GM12878 (cell line): ENCODE measurements around the gene ZNF804B. TPM values are rescaled to one million over a fixed set of nuclear protein-coding genes. Genes with fewer than 3 reads are reported as not detected.

Experiments used
- ATAC-seq: fragments of 200-7000 bp; cut with Tn5 transposase; 3 replicates; pipeline ENCODE4 v1.9.1; 2020; ENCODE audit warnings: mild to moderate bottlenecking, moderate library complexity
- BruUV-seq: library from RNA; stranded (reverse); fragments of 400-500 nt; replicated peaks from 2 replicates; lab custom pipeline; 2021; lab: Mats Ljungman, UMichigan
- CTCF ChIA-PET: fragments of 300-600 bp; sonication (Branson Sonifier 250); formaldehyde crosslinking; extraction: SDS; loops from one replicate; lab custom pipeline; 2021; ENCODE audit warnings: inconsistent platforms; lab: Yijun Ruan, JAX
- POLR2A ChIA-PET: fragments of 350-600 bp; formaldehyde crosslinking; extraction: SDS; loops from one replicate; lab custom pipeline; 2021; ENCODE audit warnings: inconsistent platforms; lab: Charles Lee
- RAD21 ChIA-PET: fragments of 300-600 bp; sonication (Branson Sonifier 250); formaldehyde crosslinking; loops from one replicate; lab custom pipeline; 2023; ENCODE audit warnings: antibody characterized with exemption; ENCODE audit not compliant: unreplicated experiment; lab: Charles Lee
- SMC1A ChIA-PET: fragments of 300-600 bp; sonication (Branson Sonifier 250); formaldehyde crosslinking; loops from one replicate; lab custom pipeline; 2023; ENCODE audit not compliant: unreplicated experiment, uncharacterized antibody; lab: Charles Lee
- DNase-seq: peaks from one replicate; pipeline ENCODE4 v3.0.0-alpha.2; 2011; ENCODE audit warnings: low read depth, low spot score
- FAIRE-seq: peaks from 3 replicates; lab custom pipeline; 2011; peaks lifted over from hg19 to GRCh38; lab: Jason Lieb, UNC
- H2AFZ ChIP-seq: 2 replicates; pipeline ENCODE4 v1.6.0; 2011; ENCODE audit warnings: low read depth, low read length, control low read depth; ENCODE audit not compliant: control insufficient read depth
- H3K27ac ChIP-seq: 2 replicates; pipeline ENCODE4 v1.5.1; 2011; ENCODE audit warnings: control low read depth; ENCODE audit not compliant: control insufficient read depth, insufficient read depth
- H3K27me3 ChIP-seq, 2 experiments: replicated peaks in 1 of 2; 2 replicates each; pipeline versions ENCODE4 v1.6.0 to v1.6.1; 2011; ENCODE audit warnings: low read length in 1 of 2; ENCODE audit not compliant: control insufficient read depth in 2 of 2, insufficient read depth in 2 of 2
- H3K36me3 ChIP-seq, 2 experiments: 2 replicates each; pipeline ENCODE4 v1.5.1; 2011; ENCODE audit warnings: low read length in 1 of 2; ENCODE audit not compliant: control insufficient read depth in 2 of 2, insufficient read depth in 2 of 2
- H3K4me1 ChIP-seq: 2 replicates; pipeline ENCODE4 v1.6.1; 2011; ENCODE audit warnings: mild to moderate bottlenecking, low read length, moderate library complexity, mixed read lengths; ENCODE audit not compliant: control insufficient read depth, insufficient read depth
- H3K4me2 ChIP-seq: 2 replicates; pipeline ENCODE4 v1.6.0; 2011; ENCODE audit warnings: control low read depth; ENCODE audit not compliant: control insufficient read depth, insufficient read depth
- H3K4me3 ChIP-seq: fragments of 200-600 bp; sonication (generic); 2 replicates; pipeline ENCODE4 v1.5.1; 2016
- H3K79me2 ChIP-seq: 2 replicates; pipeline ENCODE4 v1.6.0; 2011; ENCODE audit warnings: low read length; ENCODE audit not compliant: control insufficient read depth, insufficient read depth
- H3K9ac ChIP-seq: 2 replicates; pipeline ENCODE4 v1.8.0; 2011; ENCODE audit warnings: low read length, control low read depth, mixed read lengths; ENCODE audit not compliant: control insufficient read depth, insufficient read depth
- H3K9me3 ChIP-seq: replicated peaks from 3 replicates; pipeline ENCODE4 v1.5.1; 2011; ENCODE audit warnings: mild to moderate bottlenecking, low read length; ENCODE audit not compliant: control insufficient read depth, insufficient read depth
- H4K20me1 ChIP-seq: 2 replicates; pipeline ENCODE4 v1.6.0; 2011; ENCODE audit not compliant: control insufficient read depth, insufficient read depth
- ASH2L ChIP-seq: fragments of 300-600, 200-600 bp; sonication (generic); IDR thresholded peaks from 2 replicates; pipeline ENCODE4 v1.6.1; 2017; ENCODE audit warnings: low read depth, mild to moderate bottlenecking, borderline replicate concordance
- BCLAF1 ChIP-seq: fragments of 450-650 bp; IDR thresholded peaks from 2 replicates; pipeline ENCODE4 v1.6.1; 2017; ENCODE audit warnings: antibody characterized with exemption, mild to moderate bottlenecking, moderate library complexity
- CREB1 ChIP-seq: IDR thresholded peaks from 2 replicates; pipeline ENCODE4 v1.6.1; 2012; ENCODE audit warnings: low read depth, mild to moderate bottlenecking, inconsistent platforms
- ELK1 ChIP-seq: IDR thresholded peaks from 2 replicates; pipeline ENCODE4 v1.6.1; 2012; ENCODE audit warnings: low read depth, low read length, improper control_type of control experiment
- FOXK2 ChIP-seq: fragments of 450-650 bp; IDR thresholded peaks from 2 replicates; pipeline ENCODE4 v1.6.1; 2017; ENCODE audit warnings: mild to moderate bottlenecking, moderate library complexity
- HDAC6 ChIP-seq: fragments of 200-600 bp; sonication (generic); IDR thresholded peaks from one replicate; pipeline ENCODE4 v1.8.0; 2017; ENCODE audit warnings: antibody characterized with exemption; ENCODE audit not compliant: unreplicated experiment
- HDGF ChIP-seq: fragments of 450-650 bp; IDR thresholded peaks from 2 replicates; pipeline ENCODE4 v1.6.1; 2016; ENCODE audit warnings: antibody characterized with exemption
- IKZF1 ChIP-seq: fragments of 450-650 bp; conservative IDR thresholded peaks from 2 replicates; pipeline ENCODE4 v1.6.1; 2017; ENCODE audit warnings: antibody characterized with exemption, mild to moderate bottlenecking
- IKZF2 ChIP-seq, 2 experiments: fragments of 450-650 bp; IDR thresholded peaks; 2 replicates each; pipeline ENCODE4 v1.6.1; 2017; ENCODE audit warnings: mild to moderate bottlenecking in 2 of 2, moderate library complexity in 2 of 2
- IRF5 ChIP-seq: fragments of 450-650 bp; IDR thresholded peaks from 2 replicates; pipeline ENCODE4 v1.6.1; 2017; ENCODE audit warnings: borderline replicate concordance
- RELB ChIP-seq: fragments of 450-650 bp; IDR thresholded peaks from 2 replicates; pipeline ENCODE4 v1.6.1; 2017; ENCODE audit warnings: low read depth, mild to moderate bottlenecking, moderate library complexity
- SMARCA5 ChIP-seq: fragments of 450-650 bp; IDR thresholded peaks from 2 replicates; pipeline ENCODE4 v1.6.1; 2017; ENCODE audit warnings: mild to moderate bottlenecking
- TCF7 ChIP-seq: IDR thresholded peaks from 2 replicates; pipeline ENCODE4 v1.6.1; 2014; ENCODE audit warnings: antibody characterized with exemption, borderline replicate concordance
- ZBTB33 ChIP-seq: fragments of 450-650 bp; IDR thresholded peaks from 2 replicates; pipeline ENCODE4 v1.6.1; 2017; ENCODE audit warnings: mild to moderate bottlenecking
- whole genome bisulfite sequencing: methylation state at CpG from one replicate; pipeline ENCODE4 v1.1.6; 2016; ENCODE audit warnings: low lambda C conversion rate; ENCODE audit not compliant: insufficient replicate concordance, insufficient coverage; ENCODE audit errors: missing lambda C conversion rate; 5-methylcytosine and 5-hydroxymethylcytosine counted together
- in situ Hi-C: fragments of 300-500 bp; cut with MboI; formaldehyde crosslinking; loops from 9 replicates; pipeline ENCODE4 v1.14.3; 2018; ENCODE audit warnings: mixed read lengths
- intact Hi-C: fragments of 100-400 bp; cut with micrococcal nuclease; formaldehyde crosslinking; loops from one replicate; pipeline ENCODE4 v1.14.2; 2022; ENCODE audit not compliant: unreplicated experiment
- polyA plus RNA-seq, 11 experiments: library from polyadenylated mRNA; depleted of rRNA in 4 of 11; unstranded in 6 of 11; stranded (reverse) in 5 of 11; fragments of >200 nt; fragmentation: Nextera tagmentation in 4 of 11; fragmentation: Illumina TruSeq in 1 of 11; extraction: Ambion mirVana in 4 of 11; extraction: Trizol in 1 of 11; gene quantifications; 1 replicate in 1 of 11; 2 replicates in 10 of 11; pipeline versions ENCODE4 v1.2.1 to v1.2.3, GENCODE V29; 2011 to 2016; ENCODE audit warnings: inconsistent platforms in 2 of 11, missing spikeins in 2 of 11, low read depth in 1 of 11
- total RNA-seq, 4 experiments: library from RNA; depleted of rRNA in 3 of 4; stranded (reverse); fragments of >200 nt in 3 of 4; fragmentation: Illumina TruSeq in 1 of 4; extraction: Trizol in 1 of 4; gene quantifications; 2 replicates each; pipeline versions ENCODE4 v1.2.1 to v1.2.3, GENCODE V29; 2013 to 2021

ZNF804B gene
- total and polyA plus RNA-seq, 10 of the 15 experiments (the other 5 are each of a cell fraction or from before 2014, with no cell fraction given), result not detected

GRCh38 chr7:88985295-88985694, 225.8 kb downstream of the ZNF804B start:
- in situ Hi-C loops, result no loop called here
- no peaks in the 10 kb centered on the region for H3K9me3 ChIP-seq
- no peaks in the 10 kb centered on the region for H3K4me1 ChIP-seq
- 29% methylated on average over 5 of the region's 5 CpGs for WGBS
- RAD21 ChIA-PET, result no interaction called here
- DNase-seq (no peak), ATAC-seq (no peak), FAIRE-seq (no peak)
- H3K27me3 ChIP-seq, result no peaks in the 10 kb centered on the region
- POLR2A ChIA-PET, result no interaction called here
- CTCF ChIA-PET, result no interaction called here
- H3K27ac ChIP-seq, result no peak overlapping the region
- no peaks in the 10 kb centered on the region for H3K79me2 ChIP-seq
- H3K4me2 ChIP-seq, result no peak overlapping the region
- no peak overlapping the region for H3K4me3 ChIP-seq
- no TSS peak for BruUV-seq
- TF ChIP-seq HDGF, result no peak
- TF ChIP-seq BCLAF1, result no peak
- TF ChIP-seq TCF7, result no peak
- no peak for TF ChIP-seq SMARCA5
- TF ChIP-seq CREB1, result no peak
- no peak for TF ChIP-seq FOXK2
- TF ChIP-seq ASH2L, result no peak
- no peak for TF ChIP-seq ELK1
- TF ChIP-seq HDAC6, result no peak
- no peak for TF ChIP-seq IKZF1
- TF ChIP-seq RELB, result no peak
- no peak for TF ChIP-seq IKZF2 (IDR thresholded peaks at IDR 0.05)
- no peak for TF ChIP-seq ZBTB33
- TF ChIP-seq IRF5, result no peak
- H2AFZ ChIP-seq, result no peak overlapping the region
- H4K20me1 ChIP-seq, result no peaks in the 10 kb centered on the region
- SMC1A ChIA-PET, result no interaction called here
- H3K36me3 ChIP-seq, result no peaks in the 10 kb centered on the region
- H3K9ac ChIP-seq, result no peak overlapping the region
- intact Hi-C loops, result no loop called here
